HCT116 (cell line): ENCODE results near the gene WAPL.

Source experiments
- CBX3 ChIP-seq: IDR thresholded peaks from 2 replicates; pipeline ENCODE4 v1.6.1; 2012; ENCODE audit warnings: low read depth
- CTCF ChIP-seq, 3 experiments: fragments of 200-600 bp in 1 of 3; sonication (generic) in 1 of 3; IDR thresholded peaks in 2 of 3; conservative IDR thresholded peaks in 1 of 3; 2 replicates each; pipeline ENCODE4 v1.5.1; 2012 to 2017; ENCODE audit warnings: low read depth in 2 of 3, low read length in 2 of 3, antibody characterized with exemption in 1 of 3, borderline replicate concordance in 1 of 3, control low read depth in 1 of 3, mild to moderate bottlenecking in 1 of 3, mixed read lengths in 1 of 3, mixed run types in 1 of 3, moderate library complexity in 1 of 3; ENCODE audit not compliant: insufficient read depth in 1 of 3
- EGR1 ChIP-seq: IDR thresholded peaks from 2 replicates; pipeline ENCODE4 v1.6.1; 2012; ENCODE audit warnings: low read depth
- EZH2 ChIP-seq: fragments of 200-600 bp; sonication (generic); IDR thresholded peaks from 2 replicates; pipeline ENCODE4 v1.6.1; 2017; ENCODE audit warnings: antibody characterized with exemption, mixed run types
- JUND ChIP-seq: IDR thresholded peaks from 2 replicates; pipeline ENCODE4 v1.6.1; 2012
- POLR2A ChIP-seq: IDR thresholded peaks from 2 replicates; pipeline ENCODE4 v1.7.0; 2011; ENCODE audit warnings: borderline replicate concordance; ENCODE audit not compliant: insufficient read depth, insufficient read length; ENCODE audit errors: extremely low read depth
- POLR2AphosphoS5 ChIP-seq: IDR thresholded peaks from 2 replicates; pipeline ENCODE4 v1.6.1; 2011; ENCODE audit warnings: mild to moderate bottlenecking, low read depth, low read length, moderate library complexity
- SIN3A ChIP-seq: IDR thresholded peaks from 2 replicates; pipeline ENCODE4 v1.6.1; 2012; ENCODE audit warnings: low read depth
- YY1 ChIP-seq: IDR thresholded peaks from 2 replicates; pipeline ENCODE4 v1.6.1; 2011; ENCODE audit warnings: low read length, low read depth, moderate library complexity, mild to moderate bottlenecking; ENCODE audit not compliant: insufficient replicate concordance; ENCODE audit errors: extremely low read depth
- ZFX ChIP-seq: fragments of 450-650 bp; IDR thresholded peaks from 2 replicates; pipeline ENCODE4 v1.6.1; 2017
- ZNF274 ChIP-seq: fragments of 200-500 bp; sonication (Bioruptor generic); IDR thresholded peaks from 2 replicates; pipeline ENCODE4 v1.6.1; 2014; ENCODE audit warnings: mild to moderate bottlenecking, low read depth, low read length, inconsistent platforms

GRCh38 chr10:86391986-86392722 is 129.4 kb downstream of the WAPL start:
- TF ChIP-seq EZH2 (no peak), CTCF (IDR thresholded peaks at IDR 0.05 in 2 of 3, conservative IDR thresholded peaks at IDR 0.05 in 1 of 3; ENCODE audit: borderline replicate concordance in 1 of 3, insufficient read depth in 1 of 3, low read depth in 2 of 3, low read length in 2 of 3) (no peak), POLR2AphosphoS5 (no peak), YY1 (no peak), ZNF274 (no peak), POLR2A (no peak), JUND (no peak), EGR1 (no peak), CBX3 (no peak), SIN3A (no peak), ZFX (no peak)
